A549 (cell line): ENCODE data around the gene ARHGAP25. TPM values are rescaled to one million over a fixed set of nuclear protein-coding genes. Genes with fewer than 3 reads are reported as not detected.

Experiments
- ATAC-seq, 2 experiments: fragments of 200-7000 bp in 1 of 2; fragments of >200 bp in 1 of 2; cut with Nextera tagmentation in 1 of 2; cut with Tn5 transposase in 1 of 2; 3 replicates each; pipeline versions ENCODE4 v1.8.0 to v1.9.1; 2018 to 2020; ENCODE audit warnings: mild to moderate bottlenecking in 1 of 2, moderate library complexity in 1 of 2
- CTCF ChIA-PET: fragments of 300-600 bp; sonication (Branson Sonifier 250); formaldehyde crosslinking; extraction: SDS; loops from one replicate; lab custom pipeline; 2021; ENCODE audit warnings: antibody characterized with exemption, inconsistent platforms; lab: Yijun Ruan, JAX
- POLR2A ChIA-PET: fragments of 350-600 bp; formaldehyde crosslinking; extraction: SDS; loops from one replicate; lab custom pipeline; 2021; ENCODE audit warnings: antibody characterized with exemption, inconsistent platforms; lab: Yijun Ruan, JAX
- DNase-seq, 2 experiments: peaks; one replicate each; pipeline versions ENCODE4 v3.0.0 to v3.0.0-alpha.2; 2011 to 2016; ENCODE audit warnings: low read depth in 1 of 2, low spot score in 1 of 2
- FAIRE-seq: peaks from 2 replicates; lab custom pipeline; 2011; peaks lifted over from hg19 to GRCh38; lab: Jason Lieb, UNC
- H3K27ac ChIP-seq, 2 experiments: fragments of >200 bp; sonication (Bioruptor Twin); formaldehyde crosslinking; 3 replicates each; pipeline ENCODE4 v1.5.1; 2016 to 2017
- H3K4me1 ChIP-seq: fragments of >200 bp; sonication (Bioruptor Twin); formaldehyde crosslinking; 3 replicates; pipeline ENCODE4 v1.6.1; 2016
- H3K4me2 ChIP-seq: fragments of >200 bp; sonication (Bioruptor Twin); formaldehyde crosslinking; 3 replicates; pipeline ENCODE4 v1.6.1; 2016
- H3K4me3 ChIP-seq: fragments of >200 bp; sonication (Bioruptor Twin); formaldehyde crosslinking; 3 replicates; pipeline ENCODE4 v1.5.1; 2016
- H3K9me3 ChIP-seq: fragments of >200 bp; sonication (Bioruptor Twin); formaldehyde crosslinking; 3 replicates; pipeline ENCODE4 v1.6.1; 2016
- CBX8 ChIP-seq: fragments of 200-600 bp; sonication (generic); IDR thresholded peaks from 2 replicates; pipeline ENCODE4 v1.6.1; 2016
- CHD4 ChIP-seq: fragments of 200-600 bp; sonication (generic); IDR thresholded peaks from 2 replicates; pipeline ENCODE4 v1.6.1; 2016; ENCODE audit warnings: antibody characterized with exemption, mild to moderate bottlenecking, borderline replicate concordance
- FOSB ChIP-seq: fragments of 250-450 bp; sonication (Bioruptor Pico); IDR thresholded peaks from 2 replicates; pipeline ENCODE4 v1.5.0; 2020; ENCODE audit warnings: mild to moderate bottlenecking, moderate library complexity
- GATA3 ChIP-seq: IDR thresholded peaks from 2 replicates; pipeline ENCODE4 v1.6.1; 2012; ENCODE audit warnings: borderline replicate concordance
- HDAC2 ChIP-seq: fragments of 200-600 bp; sonication (generic); IDR thresholded peaks from 2 replicates; pipeline ENCODE4 v1.6.1; 2016
- JUN ChIP-seq, 2 experiments: fragments of >200 bp; sonication (Bioruptor Twin); formaldehyde crosslinking; IDR thresholded peaks; 2 replicates in 1 of 2; 3 replicates in 1 of 2; pipeline ENCODE4 v1.6.1; 2016 to 2017
- POLR2A ChIP-seq: IDR thresholded peaks from 2 replicates; pipeline ENCODE4 v1.6.1; 2012; ENCODE audit warnings: mild to moderate bottlenecking, low read length
- REST ChIP-seq: fragments of 200-600 bp; sonication (generic); IDR thresholded peaks from 2 replicates; pipeline ENCODE4 v1.6.1; 2016; ENCODE audit warnings: antibody characterized with exemption, mild to moderate bottlenecking, moderate library complexity
- TFCP2L1 ChIP-seq: fragments of 250-450 bp; sonication (Bioruptor Pico); IDR thresholded peaks from 2 replicates; pipeline ENCODE4 v1.5.0; 2021; ENCODE audit warnings: mild to moderate bottlenecking
- WGBS: methylation state at CpG from one replicate; pipeline ENCODE4 v1.1.6; 2017; ENCODE audit errors: missing lambda C conversion rate; 5-methylcytosine and 5-hydroxymethylcytosine counted together
- polyA plus RNA-seq, 4 experiments: library from polyadenylated mRNA; depleted of rRNA in 3 of 4; stranded (reverse); fragments of >200 nt; fragmentation: RNase III in 1 of 4; extraction: RNeasy Plus Mini Kit Qiagen cat#74134 plus additional on column Dnase treatment in 1 of 4; gene quantifications; 2 replicates in 3 of 4; 3 replicates in 1 of 4; pipeline ENCODE4 v1.2.3, GENCODE V29; 2011 to 2017

The ARHGAP25 gene
- polyA plus RNA-seq, 2 of the 4 experiments (the other 2 are of a cell fraction), result 0.50 to 2.4 TPM

DNA sequence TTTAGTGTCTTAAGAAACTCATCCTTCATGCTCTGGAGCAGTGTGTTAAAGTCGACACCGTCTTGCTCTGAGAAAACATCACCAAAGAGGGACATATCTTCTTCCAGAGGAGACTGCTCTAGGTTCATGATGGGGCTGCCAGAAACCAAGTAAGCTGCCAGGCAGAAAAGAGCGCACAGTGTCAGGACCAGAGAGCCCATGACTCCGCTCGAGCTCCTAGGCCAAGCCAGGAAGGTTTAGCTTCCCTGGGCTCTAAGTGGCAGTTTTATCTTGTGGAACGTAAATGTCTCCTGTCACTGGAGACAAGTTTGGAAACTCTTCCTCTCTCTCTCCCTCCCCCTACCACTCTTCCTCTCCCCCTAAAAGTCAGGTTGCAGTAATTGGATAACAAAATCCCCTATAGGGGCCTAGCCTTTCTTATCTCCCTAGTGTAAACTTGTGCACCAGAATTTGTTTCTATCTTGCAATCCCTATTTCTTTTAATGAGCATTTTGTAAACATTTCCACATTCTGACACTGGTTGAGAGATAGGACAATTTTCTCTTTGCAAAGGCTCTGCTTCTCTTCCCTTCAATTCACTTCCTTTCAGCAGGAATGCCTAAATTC, 136.7 kb downstream of the ARHGAP25 start, which contains the start of gene BMP10:
TSS of gene BMP10 (minus strand) at position 239 of the 606 bp plus-strand sequence. CDS start at position 200, 39 bp downstream.
- TF ChIP-seq HDAC2 (no peak), JUN (IDR thresholded peaks at IDR 0.05) (no peak), POLR2A (no peak), CHD4 (no peak), GATA3 (no peak), REST (no peak), CBX8 (no peak), FOSB (CRISPR knock-in tag) (no peak), TFCP2L1 (no peak)
- ChIA-PET POLR2A (no interaction called here), CTCF (interaction anchor here (0.7 to 1.0 kb wide), 2 partner anchors 54 to 120 kb away, joined by 3 read pairs; no protein-coding TSS in a partner anchor)
- ATAC-seq (no peak), FAIRE-seq (no peak), DNase-seq (no peak)
- H3K4me1 ChIP-seq, result no peaks in the 10 kb centered on the region
- H3K4me2 ChIP-seq, result no peak within 1 kb of the TSS
- H3K4me3 ChIP-seq, result no peak within 1 kb of the TSS
- WGBS, result 76% methylated on average over 6 of the region's 6 CpGs
- no peak within 1 kb of the TSS for H3K27ac ChIP-seq
- no peaks in the 10 kb centered on the region for H3K9me3 ChIP-seq

Other genes with a start within 250 kb of the ARHGAP25 start
- gene PROKR1, start 91.2 kb upstream of the ARHGAP25 start, polyA plus RNA-seq (2011; rRNA removed), result not detected in 2 replicates
- gene PROKR1, start 91.2 kb upstream of the ARHGAP25 start, polyA plus RNA-seq (2017; fragmentation: RNase III; extraction: RNeasy Plus Mini Kit Qiagen cat#74134 plus additional on column Dnase treatment), result not detected in 3 replicates
- gene BMP10, start 136.6 kb downstream of the ARHGAP25 start, polyA plus RNA-seq (2011; rRNA removed), result not detected in 2 replicates
- not detected in 3 replicates for gene BMP10, start 136.6 kb downstream of the ARHGAP25 start, polyA plus RNA-seq (2017; fragmentation: RNase III; extraction: RNeasy Plus Mini Kit Qiagen cat#74134 plus additional on column Dnase treatment)
- 0.75 and 0.93 TPM in 2 replicates for gene GKN2, start 218.1 kb downstream of the ARHGAP25 start, polyA plus RNA-seq (2011; rRNA removed)
- gene GKN2, start 218.1 kb downstream of the ARHGAP25 start, polyA plus RNA-seq (2017; fragmentation: RNase III; extraction: RNeasy Plus Mini Kit Qiagen cat#74134 plus additional on column Dnase treatment), result 3.3 to 3.7 TPM (median 3.5 TPM) in 3 replicates
- 0.35 and 0.57 TPM in 2 replicates for gene GKN1, start 239.8 kb downstream of the ARHGAP25 start, polyA plus RNA-seq (2011; rRNA removed)
- gene GKN1, start 239.8 kb downstream of the ARHGAP25 start, polyA plus RNA-seq (2017; fragmentation: RNase III; extraction: RNeasy Plus Mini Kit Qiagen cat#74134 plus additional on column Dnase treatment), result 0.45 to 0.90 TPM (median 0.45 TPM) in 3 replicates